B cell (primary cell): ENCODE results near the gene WDR48. TPM values are rescaled to one million over a fixed set of nuclear protein-coding genes. Genes with fewer than 3 reads are reported as not detected.

Experiments
- ATAC-seq: fragments of 200-7000 bp; cut with Tn5 transposase; one replicate; pipeline ENCODE4 v1.10.0; 2021; ENCODE audit warnings: low read depth, mild to moderate bottlenecking, moderate number of reproducible peaks, moderate library complexity
- CTCF ChIA-PET: fragments of 350-600 bp; sonication (Branson Sonifier 250); formaldehyde crosslinking; loops from one replicate; lab custom pipeline; 2021; ENCODE audit warnings: antibody characterized with exemption, inconsistent platforms; lab: Charles Lee
- POLR2A ChIA-PET: fragments of 350-600 bp; sonication (Branson Sonifier 250); formaldehyde crosslinking; loops from one replicate; lab custom pipeline; 2021; ENCODE audit warnings: antibody characterized with exemption; lab: Charles Lee
- DNase-seq: peaks from one replicate; pipeline ENCODE4 v3.0.0; 2013
- H2AFZ ChIP-seq: 2 replicates; pipeline ENCODE4 v1.6.1; 2012; ENCODE audit warnings: mild to moderate bottlenecking, low read depth, low read length; ENCODE audit not compliant: insufficient read depth, poor library complexity, severe bottlenecking
- H3K27ac ChIP-seq, 2 donors: 1 replicate in 1 of 2; 2 replicates in 1 of 2; pipeline ENCODE4 v1.5.1; 2012 to 2013; ENCODE audit warnings: low read length in 2 of 2, mild to moderate bottlenecking in 2 of 2, moderate library complexity in 1 of 2
- H3K27me3 ChIP-seq, 4 experiments: fragments of 200-600 bp in 1 of 4; sonication (generic) in 1 of 4; replicated peaks in 1 of 4; 1 replicate in 2 of 4; 2 replicates in 2 of 4; pipeline versions ENCODE4 v1.6.1 to v1.7.0; 2013 to 2016; ENCODE audit warnings: low read length in 3 of 4, mild to moderate bottlenecking in 2 of 4, mixed read lengths in 1 of 4, moderate library complexity in 1 of 4; ENCODE audit not compliant: insufficient read depth in 4 of 4, control insufficient read depth in 3 of 4; ENCODE audit errors: control extremely low read depth in 1 of 4
- H3K36me3 ChIP-seq, 2 experiments: replicated peaks in 1 of 2; 1 replicate in 1 of 2; 2 replicates in 1 of 2; pipeline versions ENCODE4 v1.6.1 to v1.7.1; 2013; ENCODE audit warnings: low read length in 1 of 2; ENCODE audit not compliant: insufficient read depth in 2 of 2, control insufficient read depth in 1 of 2; ENCODE audit errors: control extremely low read depth in 1 of 2, extremely low read depth in 1 of 2
- H3K4me1 ChIP-seq, 2 donors: fragments of 200-600 bp in 1 of 2; sonication (generic) in 1 of 2; 1 replicate in 1 of 2; 2 replicates in 1 of 2; pipeline versions ENCODE4 v1.5.1 to v1.6.1; 2013 to 2017; ENCODE audit warnings: low read length in 2 of 2; ENCODE audit not compliant: control insufficient read depth in 2 of 2, insufficient read depth in 2 of 2
- H3K4me2 ChIP-seq: replicated peaks from 2 replicates; pipeline ENCODE3; 2012; ENCODE audit warnings: mild to moderate bottlenecking, low read depth, low read length; ENCODE audit not compliant: poor library complexity, severe bottlenecking
- H3K4me3 ChIP-seq, 5 experiments: fragments of 200-600 bp in 1 of 5; sonication (generic) in 1 of 5; 1 replicate in 3 of 5; 2 replicates in 2 of 5; pipeline versions ENCODE4 v1.5.1 to v1.7.0; 2011 to 2016; ENCODE audit warnings: low read length in 4 of 5, mild to moderate bottlenecking in 4 of 5, low read depth in 2 of 5, control low read depth in 1 of 5, moderate library complexity in 1 of 5; ENCODE audit not compliant: insufficient read depth in 1 of 5; ENCODE audit errors: control extremely low read depth in 1 of 5, extremely low read depth in 1 of 5
- H3K79me2 ChIP-seq: fragments of 200-600 bp; sonication (generic); one replicate; pipeline ENCODE4 v1.6.0; 2016; ENCODE audit warnings: low read length; ENCODE audit not compliant: control insufficient read depth, insufficient read depth
- H3K9ac ChIP-seq: fragments of 200-600 bp; sonication (generic); 2 replicates; pipeline ENCODE4 v1.6.1; 2017; ENCODE audit warnings: mild to moderate bottlenecking, low read length, moderate library complexity
- H3K9me3 ChIP-seq, 3 donors: one replicate each; pipeline versions ENCODE4 v1.6.1 to v1.7.1; 2013; ENCODE audit warnings: low read length in 2 of 3; ENCODE audit not compliant: control insufficient read depth in 2 of 3, insufficient read depth in 1 of 3; ENCODE audit errors: control extremely low read depth in 1 of 3
- H4K20me1 ChIP-seq: 2 replicates; pipeline ENCODE4 v1.6.0; 2012; ENCODE audit warnings: mild to moderate bottlenecking, low read length; ENCODE audit not compliant: insufficient read depth, control insufficient read depth, poor library complexity, severe bottlenecking
- H3K27ac Mint-ChIP-seq: one replicate; pipeline ENCODE4 v1.8.0; 2021; ENCODE audit warnings: mixed read lengths
- H3K27me3 Mint-ChIP-seq: one replicate; pipeline ENCODE4 v1.8.0; 2021; ENCODE audit warnings: mixed read lengths
- H3K4me1 Mint-ChIP-seq: one replicate; pipeline ENCODE4 v1.8.0; 2021; ENCODE audit warnings: mixed read lengths
- H3K4me3 Mint-ChIP-seq: one replicate; pipeline ENCODE4 v1.8.0; 2021; ENCODE audit warnings: mixed read lengths
- H3K9me3 Mint-ChIP-seq: one replicate; pipeline ENCODE4 v1.8.0; 2022; ENCODE audit warnings: mixed read lengths; ENCODE audit not compliant: insufficient read depth
- CTCF ChIP-seq: fragments of 200-600 bp; IDR thresholded peaks from one replicate; pipeline ENCODE4 v1.8.0; 2022; ENCODE audit warnings: antibody characterized with exemption, mild to moderate bottlenecking
- EZH2 ChIP-seq: IDR thresholded peaks from 2 replicates; pipeline ENCODE4 v1.6.1; 2012; ENCODE audit warnings: borderline replicate concordance, low read depth, mild to moderate bottlenecking, moderate library complexity, low read length; ENCODE audit not compliant: insufficient read depth, poor library complexity, severe bottlenecking
- WGBS: methylation state at CpG from one replicate; pipeline ENCODE4 v1.1.5; 2013; ENCODE audit warnings: missing lambda C conversion rate; ENCODE audit not compliant: insufficient coverage; 5-methylcytosine and 5-hydroxymethylcytosine counted together
- intact Hi-C: fragments of 100-400 bp; cut with micrococcal nuclease; formaldehyde crosslinking; loops from one replicate; pipeline ENCODE4 v1.10.0; 2022
- polyA plus RNA-seq: library from polyadenylated mRNA; depleted of rRNA; stranded (reverse); fragments of >200 nt; gene quantifications from 2 replicates; pipeline ENCODE4 v1.2.3, GENCODE V29; 2012
- total RNA-seq, 2 donors: library from RNA; stranded (reverse); fragments of 120-200 nt in 1 of 2; gene quantifications; 1 replicate in 1 of 2; 2 replicates in 1 of 2; pipeline versions ENCODE4 v1.2.3 to v1.2.4, GENCODE V29; 2013 to 2022

The WDR48 gene
- total and polyA plus RNA-seq, 2 donors (not counting 1 experiment from before 2014, with no cell fraction given), result 20.8 to 68.6 TPM

GRCh38 chr3:39021465-39022285 is 30.1 kb upstream of the WDR48 start:
- Histone ChIP-seq H2AFZ (no peak overlapping the region), H3K27me3 (peaks cover 0 to 9% (median 0%) of the 10 kb centered on the region in 4 experiments), H3K4me2 (no peak overlapping the region), H3K36me3 (no peaks in the 10 kb centered on the region), H3K79me2 (no peaks in the 10 kb centered on the region), H3K4me3 (no peak overlapping the region), H3K9ac (no peak overlapping the region), H3K9me3 (no peaks in the 10 kb centered on the region), H3K4me1 (no peaks in the 10 kb centered on the region), H4K20me1 (no peaks in the 10 kb centered on the region), H3K27ac (no peak overlapping the region)
- 100% methylated on average over 2 of the region's 4 CpGs for WGBS
- intact Hi-C loops, result no loop called here
- Mint-ChIP-seq H3K27ac (no peak overlapping the region), H3K9me3 (no peaks in the 10 kb centered on the region), H3K27me3 (peaks cover 13% of the 10 kb centered on the region), H3K4me3 (no peak overlapping the region), H3K4me1 (no peaks in the 10 kb centered on the region)
- no peak for DNase-seq
- POLR2A ChIA-PET, result no interaction called here
- TF ChIP-seq CTCF, result no peak
- TF ChIP-seq EZH2, result no peak
- ATAC-seq, result no peak
- CTCF ChIA-PET, result interaction anchor here (0.8 to 1.2 kb wide), 2 partner anchors 9 to 271 kb away, joined by 3 to 4 read pairs; no protein-coding TSS in a partner anchor

- Mint-ChIP-seq H3K4me1 (no peaks in the 10 kb centered on the region), H3K27me3 (peaks cover 13% of the 10 kb centered on the region), H3K27ac (no peak overlapping the region), H3K9me3 (no peaks in the 10 kb centered on the region), H3K4me3 (no peak overlapping the region)
- ChIA-PET POLR2A (no interaction called here), CTCF (interaction anchor here (1.2 kb wide), 1 partner anchor 9 kb away, joined by 4 read pairs; no protein-coding TSS in a partner anchor)
- no peaks in the 10 kb centered on the region for H3K79me2 ChIP-seq
- H4K20me1 ChIP-seq, result no peaks in the 10 kb centered on the region
- H3K27me3 ChIP-seq, result peaks cover 0 to 9% (median 0%) of the 10 kb centered on the region in 4 experiments
- ATAC-seq (no peak), DNase-seq (no peak)
- H3K4me3 ChIP-seq, result no peak overlapping the region
- H3K36me3 ChIP-seq, result no peaks in the 10 kb centered on the region
- no peaks in the 10 kb centered on the region for H3K9me3 ChIP-seq
- no peak overlapping the region for H3K27ac ChIP-seq
- H3K4me1 ChIP-seq, result no peaks in the 10 kb centered on the region
- H3K4me2 ChIP-seq, result no peak overlapping the region
- TF ChIP-seq EZH2 (no peak), CTCF (no peak)
- H2AFZ ChIP-seq, result no peak overlapping the region
- intact Hi-C loops, result no loop called here
- no peak overlapping the region for H3K9ac ChIP-seq
These were observed 29.6 kb upstream of the WDR48 start for GRCh38 chr3:39022286-39022630.
